VCaP (cell line): ENCODE measurements around the gene TMTC1.

Experiments used
- H3K27ac ChIP-seq: fragments of 450-650 bp; 2 replicates; pipeline ENCODE4 v1.5.1; 2017
- TF ChIP-seq, protein P1 (sequence below): fragments of 450-650 bp; conservative IDR thresholded peaks from 2 replicates; pipeline ENCODE4 v1.5.1; 2017; ENCODE audit warnings: mild to moderate bottlenecking, moderate library complexity

Gene TMTC1

GRCh38 chr12:29744365-29744764 lies 39.4 kb downstream of the TMTC1 start:
- TF ChIP-seq, protein P1, sequence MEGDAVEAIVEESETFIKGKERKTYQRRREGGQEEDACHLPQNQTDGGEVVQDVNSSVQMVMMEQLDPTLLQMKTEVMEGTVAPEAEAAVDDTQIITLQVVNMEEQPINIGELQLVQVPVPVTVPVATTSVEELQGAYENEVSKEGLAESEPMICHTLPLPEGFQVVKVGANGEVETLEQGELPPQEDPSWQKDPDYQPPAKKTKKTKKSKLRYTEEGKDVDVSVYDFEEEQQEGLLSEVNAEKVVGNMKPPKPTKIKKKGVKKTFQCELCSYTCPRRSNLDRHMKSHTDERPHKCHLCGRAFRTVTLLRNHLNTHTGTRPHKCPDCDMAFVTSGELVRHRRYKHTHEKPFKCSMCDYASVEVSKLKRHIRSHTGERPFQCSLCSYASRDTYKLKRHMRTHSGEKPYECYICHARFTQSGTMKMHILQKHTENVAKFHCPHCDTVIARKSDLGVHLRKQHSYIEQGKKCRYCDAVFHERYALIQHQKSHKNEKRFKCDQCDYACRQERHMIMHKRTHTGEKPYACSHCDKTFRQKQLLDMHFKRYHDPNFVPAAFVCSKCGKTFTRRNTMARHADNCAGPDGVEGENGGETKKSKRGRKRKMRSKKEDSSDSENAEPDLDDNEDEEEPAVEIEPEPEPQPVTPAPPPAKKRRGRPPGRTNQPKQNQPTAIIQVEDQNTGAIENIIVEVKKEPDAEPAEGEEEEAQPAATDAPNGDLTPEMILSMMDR, result no peak
- no peak overlapping the region for H3K27ac ChIP-seq

DNA sequence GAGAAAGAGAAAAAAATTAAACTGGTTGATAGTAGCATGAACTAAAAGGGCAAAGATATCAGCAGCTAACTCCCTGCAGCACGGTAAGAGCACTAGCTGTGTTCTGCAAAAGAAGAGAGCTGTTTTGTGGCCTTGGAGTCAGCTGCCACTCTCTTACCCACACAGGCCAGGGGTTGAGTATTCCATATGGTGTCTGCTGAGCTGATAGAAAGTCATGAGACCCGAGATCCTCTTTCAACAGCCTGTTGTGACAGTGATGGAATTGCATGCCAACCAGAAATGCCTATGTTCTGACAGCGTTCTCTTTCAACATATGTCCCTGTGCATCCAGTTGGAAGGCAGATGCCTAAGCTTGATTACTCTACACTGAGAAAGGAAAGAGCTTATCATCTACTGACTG lies 39.9 kb downstream of the TMTC1 start:
- TF ChIP-seq, protein P1, result no peak
- H3K27ac ChIP-seq, result no peak overlapping the region

GRCh38 chr12:29743077-29743476 lies 40.7 kb downstream of the TMTC1 start:
- TF ChIP-seq, protein P1, result no peak
- H3K27ac ChIP-seq, result no peak overlapping the region

DNA sequence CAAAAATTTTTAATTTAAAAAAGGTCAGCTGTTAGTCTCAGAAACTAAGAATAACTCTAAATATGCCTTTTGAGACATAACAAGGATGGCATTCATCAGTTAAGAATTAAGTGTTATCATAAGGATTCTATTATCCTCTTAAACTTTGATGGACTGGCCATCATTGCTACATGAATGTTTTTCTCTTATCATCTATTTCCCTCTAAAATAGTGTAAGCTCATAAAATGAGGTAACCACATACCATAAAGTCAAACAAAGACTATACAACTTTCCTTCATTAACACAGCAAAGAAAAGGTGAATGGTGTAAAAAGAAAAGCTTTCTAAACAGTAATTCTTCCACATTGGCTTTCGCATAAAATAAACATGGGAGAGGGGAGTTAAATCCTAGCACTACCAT lies 41.1 kb downstream of the TMTC1 start:
- no peak overlapping the region for H3K27ac ChIP-seq

DNA sequence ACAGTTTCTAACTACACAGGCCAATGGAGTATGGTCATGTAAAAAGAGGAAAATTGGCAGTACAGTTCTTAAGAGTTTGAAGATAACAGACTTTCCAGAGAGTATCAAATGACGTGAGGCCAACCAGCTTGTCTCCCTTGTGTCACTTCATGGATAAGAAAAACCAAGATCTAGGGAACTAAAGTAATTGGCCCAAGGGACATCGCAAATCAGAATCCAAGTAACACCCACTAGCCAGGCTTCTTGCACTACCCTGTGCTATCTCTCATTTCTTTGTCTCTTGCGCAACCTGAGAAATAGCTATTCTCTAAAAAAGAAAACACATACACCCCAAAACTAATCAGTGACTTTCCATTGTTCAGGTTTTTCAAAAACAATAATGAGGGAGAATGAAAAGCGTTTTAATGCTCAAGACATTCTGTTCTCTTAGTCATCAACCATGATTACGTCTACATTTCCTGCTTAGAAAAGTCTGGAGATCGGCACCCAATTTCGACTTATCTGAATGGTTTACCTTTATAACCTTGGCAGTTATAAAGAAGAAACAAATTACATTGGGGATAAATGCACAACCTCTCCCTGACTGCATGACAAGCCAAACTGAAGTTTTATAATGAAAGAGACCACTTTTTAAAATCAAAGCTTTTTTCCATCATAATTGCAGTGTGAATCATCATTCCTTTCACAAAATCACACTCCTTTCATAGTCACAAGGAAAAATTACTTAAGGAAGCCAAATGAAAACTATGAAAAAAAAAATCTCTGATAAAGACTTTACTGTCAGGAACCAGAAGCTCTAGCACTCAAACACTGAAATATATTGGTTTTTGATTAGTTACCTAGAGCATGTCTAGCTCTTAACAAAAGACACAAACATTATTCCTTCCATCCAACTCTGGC lies 42.1 kb downstream of the TMTC1 start:
- H3K27ac ChIP-seq, result no peak overlapping the region
- TF ChIP-seq, protein P1, result no peak

More for the DNA sequence above, 41.1 kb downstream of the TMTC1 start:
- TF ChIP-seq, protein P1, result no peak

- H3K27ac ChIP-seq, result no peak overlapping the region
- TF ChIP-seq, protein P1, result no peak
Observed at GRCh38 chr12:29739279-29739991, 44.3 kb downstream of the TMTC1 start.

GRCh38 chr12:29738365-29738764 lies 45.4 kb downstream of the TMTC1 start:
- TF ChIP-seq, protein P1, result no peak
- no peak overlapping the region for H3K27ac ChIP-seq
